ENCODE measurements around the gene TRIM74. TPM values are rescaled to one million over a fixed set of nuclear protein-coding genes. Genes with fewer than 3 reads are reported as not detected.
"Not testable (repeated sequence)": the region's sequence is repeated elsewhere in the genome, so short reads cannot be mapped to it uniquely, and the experiment has no call there.

TRIM74 gene
- polyA plus RNA-seq (2012; ENCODE audit: insufficient read depth, insufficient read length, low read depth): 0.93 TPM

DNA sequence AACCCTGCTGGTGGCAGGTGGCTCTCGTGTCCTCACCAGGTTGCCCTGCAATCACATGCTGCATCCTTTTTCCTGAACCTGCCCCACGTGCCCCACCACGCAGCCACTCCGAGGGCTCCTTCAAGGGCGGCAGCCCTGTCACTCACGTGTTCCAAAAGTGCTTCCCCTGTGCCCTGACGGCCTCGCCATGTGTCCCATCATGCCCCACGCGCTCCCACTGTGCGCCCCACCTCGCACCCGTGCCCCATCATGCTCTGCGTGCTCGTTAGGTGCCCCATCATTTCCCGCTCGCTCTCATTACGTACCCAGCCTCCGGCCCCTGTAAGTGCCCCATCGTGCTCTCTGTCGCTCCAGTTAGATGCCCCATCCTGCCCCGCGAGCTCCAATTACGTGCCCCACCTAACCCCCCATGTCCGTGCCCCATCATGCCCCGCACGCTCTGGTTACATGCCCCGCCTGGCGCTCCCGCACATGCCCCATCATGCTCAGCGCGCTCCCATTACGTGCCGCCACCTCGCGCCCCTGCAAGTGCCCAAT lies at the start of gene TRIM74:
Gene TRIM74, minus strand, starts transcription at position 487 of the 537 bp plus-strand sequence. CDS start 3,309 bp downstream, outside the sequence.
- H3K4me3 ChIP-seq (ENCODE audit: low read depth, low read length); H3K27me3 ChIP-seq; H3K9me3 ChIP-seq; DNase-seq; H3K4me1 ChIP-seq; H3K36me3 ChIP-seq: not testable (repeated sequence)

DNA sequence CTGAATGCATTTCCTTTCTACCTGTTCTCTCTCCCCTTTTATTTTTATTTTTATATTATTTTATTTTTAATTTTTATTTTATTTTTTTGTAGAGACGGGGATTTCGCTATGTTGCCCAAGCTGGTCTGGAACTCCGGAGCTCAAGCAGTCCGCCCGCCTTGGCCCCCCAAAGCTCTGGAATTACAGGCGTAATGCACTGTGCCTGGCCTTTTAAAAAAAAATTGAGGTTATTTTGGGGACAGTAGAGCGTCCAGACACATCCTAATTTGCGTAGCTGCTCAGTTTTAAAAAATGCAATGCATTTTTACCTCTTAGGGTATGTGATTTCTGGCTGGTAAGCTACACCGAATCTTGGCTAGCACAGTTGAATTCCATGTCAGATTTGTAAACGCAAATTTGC lies 37.2 kb upstream of the TRIM74 start:
- not testable (repeated sequence) for H3K4me1 ChIP-seq, H3K9me3 ChIP-seq, H3K27me3 ChIP-seq, H3K36me3 ChIP-seq, DNase-seq
- peak overlapping the region; percentile 38; the same call in 1 of the 2 replicates for H3K4me3 ChIP-seq (ENCODE audit: low read depth, low read length)

- peak overlapping the region; percentile 60 for H3K4me3 ChIP-seq (ENCODE audit: low read depth, low read length)
- H3K9me3 ChIP-seq, H3K36me3 ChIP-seq, H3K4me1 ChIP-seq, H3K27me3 ChIP-seq: not testable (repeated sequence)
- peak; percentile 94 for DNase-seq
Measured at GRCh38 chr7:73005693-73006447, 36.6 kb upstream of the TRIM74 start.

- H3K4me3 ChIP-seq (ENCODE audit: low read depth, low read length): peak overlapping the region; percentile 60
- not testable (repeated sequence) for H3K4me1 ChIP-seq, H3K36me3 ChIP-seq, H3K9me3 ChIP-seq, H3K27me3 ChIP-seq
- peak; percentile 79 for DNase-seq
Measured at GRCh38 chr7:73005356-73005692, 36.1 kb upstream of the TRIM74 start.

DNA sequence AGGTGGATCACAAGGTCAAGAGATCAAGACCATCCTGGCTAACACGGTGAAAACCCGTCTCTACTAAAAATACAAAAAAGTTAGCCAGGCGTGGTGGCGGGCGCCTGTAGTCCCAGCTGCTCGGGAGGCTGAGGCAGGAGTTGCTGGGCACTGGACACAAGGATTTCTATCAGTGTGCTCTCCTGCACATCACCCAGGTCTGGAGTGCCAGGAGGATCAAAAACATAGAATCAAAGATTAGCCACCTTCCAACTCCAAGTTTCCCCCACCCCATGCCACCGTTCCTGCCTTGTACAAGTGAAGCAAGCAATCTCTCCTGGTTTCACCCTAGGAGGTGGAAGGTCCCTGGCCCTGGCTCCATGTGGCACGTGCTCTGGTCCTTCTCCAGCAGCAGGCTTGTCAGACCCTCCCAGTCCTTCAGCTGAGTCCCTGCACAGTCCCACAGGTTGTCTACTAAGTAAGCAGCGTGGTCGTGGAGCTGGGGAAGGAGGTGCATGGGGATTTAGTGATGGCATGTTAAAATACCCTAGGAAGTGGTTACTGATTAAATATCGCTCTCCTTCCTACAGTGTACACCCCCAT lies 28.7 kb upstream of the TRIM74 start:
- H3K36me3 ChIP-seq; H3K9me3 ChIP-seq; H3K27me3 ChIP-seq; H3K4me3 ChIP-seq (ENCODE audit: low read depth, low read length); DNase-seq; H3K4me1 ChIP-seq: not testable (repeated sequence)

- not testable (repeated sequence) for H3K4me3 ChIP-seq (ENCODE audit: low read depth, low read length); H3K27me3 ChIP-seq; H3K36me3 ChIP-seq; H3K9me3 ChIP-seq; DNase-seq; H3K4me1 ChIP-seq
Measured at GRCh38 chr7:72997447-72997846, 28.2 kb upstream of the TRIM74 start.

DNA sequence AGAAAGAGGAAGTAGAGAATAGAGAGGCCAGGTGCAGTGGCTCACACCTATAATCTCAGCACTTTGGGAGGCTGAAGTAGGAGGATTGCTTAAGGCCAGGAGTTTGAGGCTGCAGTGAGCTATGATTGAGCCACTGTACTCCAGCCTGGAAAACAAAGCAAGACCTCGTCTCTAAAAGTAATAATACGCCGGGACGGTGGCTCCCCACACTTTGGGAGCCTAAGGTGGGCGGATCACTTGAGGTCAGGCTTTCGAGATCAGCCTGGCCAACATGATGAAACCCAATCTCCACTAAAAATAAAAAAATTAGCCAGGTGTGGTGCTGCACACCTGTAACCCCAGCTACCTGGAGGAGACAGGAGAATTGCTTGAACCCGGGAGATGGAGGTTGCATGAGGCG lies 26.2 kb upstream of the TRIM74 start:
- not testable (repeated sequence) for H3K36me3 ChIP-seq; H3K4me3 ChIP-seq (ENCODE audit: low read depth, low read length); H3K9me3 ChIP-seq; H3K4me1 ChIP-seq; H3K27me3 ChIP-seq; DNase-seq

DNA sequence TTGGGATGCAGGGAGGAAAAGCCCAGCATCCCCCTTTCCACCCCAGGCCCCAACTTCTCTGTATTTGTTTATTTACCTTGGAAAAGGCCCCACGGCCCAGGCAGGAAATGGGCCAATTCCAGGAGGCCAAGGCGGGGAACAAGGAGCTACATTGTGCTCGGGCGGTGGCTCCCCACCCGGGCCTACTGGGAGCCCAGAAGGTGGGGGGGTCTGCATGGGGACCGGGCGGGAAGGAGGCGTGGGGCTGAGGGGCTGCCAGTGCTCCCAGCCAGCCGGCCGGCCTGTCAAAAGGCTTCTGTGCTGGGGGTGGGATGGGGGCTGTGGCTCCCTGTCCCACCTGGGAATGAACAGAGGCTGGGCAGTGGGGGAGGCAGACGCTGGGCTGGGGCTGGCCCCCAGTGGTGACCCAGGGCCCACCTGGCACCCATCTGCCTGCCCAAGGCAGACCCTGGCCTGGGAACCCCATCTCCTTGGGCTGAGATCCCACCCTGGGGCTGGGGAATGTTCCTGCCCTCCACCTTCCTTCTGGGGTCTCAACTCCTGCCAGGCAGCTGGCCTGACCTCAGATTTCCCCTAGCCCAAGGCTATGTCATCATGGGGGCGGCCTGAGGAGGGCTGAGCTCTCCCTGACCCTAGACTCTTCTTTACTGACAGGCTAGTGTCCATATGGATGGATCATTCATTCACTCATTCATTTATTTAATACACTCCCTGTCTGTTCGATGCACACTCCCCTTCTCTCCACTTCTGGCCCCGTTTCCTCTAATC lies 21.1 kb upstream of the TRIM74 start:
- not testable (repeated sequence) for H3K36me3 ChIP-seq; H3K4me3 ChIP-seq (ENCODE audit: low read depth, low read length); H3K4me1 ChIP-seq

DNA sequence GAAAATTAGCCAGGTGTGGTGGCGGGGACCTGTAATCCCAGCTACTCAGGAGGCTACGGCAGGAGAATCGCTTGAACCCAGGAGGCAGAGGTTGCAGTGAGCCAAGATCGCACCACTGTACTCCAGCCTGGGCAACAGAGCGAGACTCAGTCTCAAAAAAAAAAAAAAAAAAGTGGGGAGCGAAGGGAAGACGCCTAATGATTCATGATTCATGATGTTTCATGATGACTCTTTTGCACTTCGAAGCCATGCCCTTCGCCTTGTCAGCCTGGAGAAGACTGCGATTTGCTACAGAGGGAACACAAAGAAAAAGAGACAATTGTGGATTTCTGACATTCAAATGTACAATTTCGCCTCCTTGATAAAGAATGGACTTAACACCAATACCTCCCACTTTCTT lies 12.8 kb upstream of the TRIM74 start:
- H3K9me3 ChIP-seq; H3K4me1 ChIP-seq; H3K4me3 ChIP-seq (ENCODE audit: low read depth, low read length); H3K36me3 ChIP-seq; DNase-seq; H3K27me3 ChIP-seq: not testable (repeated sequence)

More for the DNA sequence above, 21.1 kb upstream of the TRIM74 start:
- not testable (repeated sequence) for H3K9me3 ChIP-seq, H3K27me3 ChIP-seq, DNase-seq

DNA sequence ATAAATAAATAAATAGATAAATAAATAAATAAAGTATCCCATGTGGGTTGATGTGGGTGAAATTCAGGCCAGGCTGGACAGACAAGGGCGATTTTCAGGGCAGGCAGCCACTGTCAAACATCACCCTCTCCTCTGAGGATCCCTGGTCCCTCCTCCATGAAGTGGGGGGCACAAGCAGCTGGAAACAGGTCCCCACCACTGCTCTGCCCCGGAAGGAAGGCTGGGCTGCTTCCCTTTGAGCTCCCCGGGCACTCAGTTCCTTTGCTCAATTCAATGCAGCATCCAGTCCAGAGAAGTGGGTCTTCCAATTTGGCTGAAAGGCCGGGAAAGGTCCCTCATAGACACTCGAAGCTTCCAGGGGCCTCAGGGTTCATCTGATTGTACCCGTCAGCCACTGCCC lies 11.1 kb upstream of the TRIM74 start:
- H3K4me1 ChIP-seq; DNase-seq; H3K9me3 ChIP-seq; H3K36me3 ChIP-seq; H3K4me3 ChIP-seq (ENCODE audit: low read depth, low read length); H3K27me3 ChIP-seq: not testable (repeated sequence)

DNA sequence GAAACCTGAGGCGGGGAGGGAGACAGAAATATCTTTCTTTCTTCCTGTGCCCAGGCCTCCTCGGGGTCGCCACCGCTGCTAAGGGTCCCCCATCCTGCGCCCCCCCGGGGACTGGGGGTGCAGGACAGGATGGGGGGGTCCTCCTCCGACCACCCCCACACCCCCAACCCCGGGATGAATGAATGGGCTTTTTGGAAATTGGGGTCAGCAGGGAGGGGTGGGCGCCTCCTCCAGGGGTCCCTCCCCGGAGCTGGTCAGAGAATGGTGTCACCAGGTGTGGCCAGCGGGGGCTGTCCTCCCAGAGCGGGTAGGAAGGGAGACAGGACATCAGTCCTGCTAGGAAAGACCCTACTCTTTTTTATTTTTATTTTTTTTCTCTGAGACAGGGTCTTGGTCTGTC lies 7.2 kb upstream of the TRIM74 start:
- DNase-seq; H3K4me1 ChIP-seq; H3K27me3 ChIP-seq; H3K9me3 ChIP-seq; H3K36me3 ChIP-seq; H3K4me3 ChIP-seq (ENCODE audit: low read depth, low read length): not testable (repeated sequence)

- not testable (repeated sequence) for H3K36me3 ChIP-seq
- peak; percentile 8 for DNase-seq
Measured at GRCh38 chr7:72975656-72976286, 6.5 kb upstream of the TRIM74 start.

DNA sequence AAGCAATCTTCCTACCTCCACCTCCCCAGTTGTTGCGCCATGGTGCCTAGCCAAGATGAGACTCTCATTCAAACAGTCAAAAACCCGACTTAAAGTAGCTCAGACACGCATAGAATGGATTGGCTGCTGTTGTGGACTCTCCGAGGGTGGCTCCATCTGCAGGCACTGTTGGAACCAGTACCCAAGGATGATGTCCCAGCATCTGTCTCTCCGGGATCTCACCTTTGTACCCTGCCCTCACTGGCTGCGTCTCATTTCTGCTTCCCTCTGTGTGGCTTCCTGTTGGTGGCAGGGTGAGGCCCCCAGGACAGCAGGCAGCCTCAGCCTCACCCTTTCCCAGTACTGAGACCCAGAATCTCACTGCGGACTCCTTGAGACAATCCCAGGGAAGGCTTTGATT lies 5.5 kb upstream of the TRIM74 start:
- H3K4me1 ChIP-seq; H3K9me3 ChIP-seq; H3K27me3 ChIP-seq; H3K4me3 ChIP-seq (ENCODE audit: low read depth, low read length); H3K36me3 ChIP-seq; DNase-seq: not testable (repeated sequence)

More at GRCh38 chr7:72975656-72976286, 6.5 kb upstream of the TRIM74 start:
- not testable (repeated sequence) for H3K9me3 ChIP-seq; H3K4me3 ChIP-seq (ENCODE audit: low read depth, low read length); H3K27me3 ChIP-seq; H3K4me1 ChIP-seq

DNA sequence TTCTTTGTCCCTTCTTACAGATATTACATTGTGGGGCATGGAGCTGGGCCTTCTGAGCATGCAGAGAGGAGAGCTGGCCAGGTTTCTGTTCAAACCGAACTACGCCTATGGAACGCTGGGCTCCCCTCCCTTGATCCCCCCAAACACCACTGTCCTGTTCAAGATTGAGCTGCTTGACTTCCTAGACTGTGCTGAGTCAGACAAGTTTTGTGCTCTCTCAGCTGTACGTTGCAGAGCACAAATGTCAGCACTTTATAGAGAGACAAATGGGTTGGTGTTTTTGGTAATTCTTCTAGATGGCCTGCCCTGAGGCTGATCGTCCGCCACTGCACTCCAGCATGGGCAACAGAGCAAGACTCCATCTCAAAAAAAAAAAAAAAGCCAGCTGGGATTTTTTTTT lies 2.2 kb upstream of the TRIM74 start:
- not testable (repeated sequence) for H3K4me1 ChIP-seq

GRCh38 chr7:72969688-72970087 lies 422 bp upstream of the TRIM74 start:
- H3K9me3 ChIP-seq; DNase-seq; H3K27me3 ChIP-seq; H3K4me3 ChIP-seq (ENCODE audit: low read depth, low read length); H3K36me3 ChIP-seq; H3K4me1 ChIP-seq: not testable (repeated sequence)

More for the DNA sequence above, 2.2 kb upstream of the TRIM74 start:
- H3K36me3 ChIP-seq; H3K9me3 ChIP-seq; DNase-seq; H3K4me3 ChIP-seq (ENCODE audit: low read depth, low read length); H3K27me3 ChIP-seq: not testable (repeated sequence)

Measured in BE2C (cell line).